ENCODE data around the gene CACNB2.

CACNB2 gene

DNA sequence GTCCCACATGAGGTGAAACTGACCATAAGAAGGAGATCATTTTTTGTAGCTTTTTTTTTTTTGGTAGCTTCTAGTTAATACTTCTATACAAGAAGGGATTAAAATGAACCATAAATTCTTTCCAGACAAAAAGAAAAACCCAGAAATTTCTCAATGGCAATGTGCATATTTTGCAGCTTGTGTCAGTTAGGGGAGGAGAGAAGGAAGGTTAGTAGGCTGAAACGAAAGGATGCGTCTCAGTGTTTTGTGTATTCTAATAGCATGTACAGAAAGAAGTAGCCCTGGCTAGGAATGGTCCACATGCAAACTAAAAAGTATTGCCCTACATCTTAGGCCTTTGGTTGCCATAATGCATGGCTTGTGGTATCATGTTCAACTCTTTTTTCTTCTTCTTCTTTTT is 90.6 kb downstream of the CACNB2 start:
- DNase-seq (ENCODE audit: low read depth in 2 of 2), result no peak

DNA sequence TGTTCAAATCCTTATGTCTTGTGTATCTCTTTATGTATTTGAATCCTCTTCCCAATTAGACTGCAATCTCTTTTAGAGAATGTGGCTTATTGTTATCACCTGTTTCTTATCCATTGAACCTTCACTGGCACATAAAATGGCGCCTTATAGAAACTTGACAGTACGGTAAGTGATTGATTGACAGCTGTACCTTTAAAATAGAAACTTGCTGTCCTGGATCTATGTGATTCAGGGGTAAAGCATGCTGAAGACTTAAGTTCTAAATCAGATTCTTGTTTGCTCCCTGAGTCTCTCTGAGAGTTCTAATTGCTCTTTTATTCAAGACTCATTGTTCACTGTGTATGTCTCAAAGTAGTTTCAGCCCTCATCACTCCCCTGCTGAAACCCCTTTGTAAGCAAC is 91.3 kb downstream of the CACNB2 start:
- no peak for DNase-seq (ENCODE audit: low read depth in 2 of 2)

DNA sequence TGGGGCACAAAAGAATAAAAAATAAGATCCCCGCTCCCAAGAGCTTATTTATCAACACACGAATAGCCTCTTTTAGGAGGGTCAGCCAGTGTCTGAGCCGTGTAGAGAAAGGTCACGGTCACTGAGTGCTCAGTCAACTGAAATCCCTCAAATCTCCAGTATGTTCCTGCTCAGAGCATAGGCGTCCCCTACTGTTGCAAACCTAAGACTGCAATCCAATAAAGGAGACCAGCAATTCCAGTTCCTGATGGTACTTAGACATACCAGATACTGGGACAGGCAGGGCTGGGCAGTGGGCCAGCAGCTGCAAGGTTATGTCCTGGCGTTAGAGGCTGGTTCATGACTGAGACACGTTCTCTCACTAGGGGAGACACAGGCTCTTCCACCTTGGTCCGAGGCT is 93.6 kb downstream of the CACNB2 start:
- DNase-seq (ENCODE audit: low read depth in 2 of 2), result no peak

DNA sequence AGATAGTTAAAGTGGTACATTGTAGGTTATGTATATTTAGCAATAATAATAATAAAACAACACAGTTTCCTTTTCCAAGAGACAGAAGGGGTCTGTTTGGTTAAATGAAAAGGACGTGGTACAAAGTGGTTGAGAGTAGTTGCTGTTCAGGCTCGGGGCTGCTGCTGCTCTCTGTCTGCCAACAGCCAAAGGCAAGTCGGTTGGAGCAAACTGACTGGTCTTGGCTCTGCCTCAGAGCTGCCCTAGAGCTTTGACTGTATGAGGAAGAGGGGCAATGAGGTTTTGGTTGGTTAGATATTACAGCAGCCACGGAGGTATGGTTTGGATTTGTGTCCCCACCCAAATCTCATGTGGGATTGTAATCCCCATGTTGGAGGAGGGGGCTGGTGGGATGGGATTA is 95.3 kb downstream of the CACNB2 start:
- DNase-seq (ENCODE audit: low read depth in 2 of 2), result no peak

- no peak for DNase-seq (ENCODE audit: low read depth in 2 of 2)
Measured at GRCh38 chr10:18236756-18237155, 96.5 kb downstream of the CACNB2 start.

DNA sequence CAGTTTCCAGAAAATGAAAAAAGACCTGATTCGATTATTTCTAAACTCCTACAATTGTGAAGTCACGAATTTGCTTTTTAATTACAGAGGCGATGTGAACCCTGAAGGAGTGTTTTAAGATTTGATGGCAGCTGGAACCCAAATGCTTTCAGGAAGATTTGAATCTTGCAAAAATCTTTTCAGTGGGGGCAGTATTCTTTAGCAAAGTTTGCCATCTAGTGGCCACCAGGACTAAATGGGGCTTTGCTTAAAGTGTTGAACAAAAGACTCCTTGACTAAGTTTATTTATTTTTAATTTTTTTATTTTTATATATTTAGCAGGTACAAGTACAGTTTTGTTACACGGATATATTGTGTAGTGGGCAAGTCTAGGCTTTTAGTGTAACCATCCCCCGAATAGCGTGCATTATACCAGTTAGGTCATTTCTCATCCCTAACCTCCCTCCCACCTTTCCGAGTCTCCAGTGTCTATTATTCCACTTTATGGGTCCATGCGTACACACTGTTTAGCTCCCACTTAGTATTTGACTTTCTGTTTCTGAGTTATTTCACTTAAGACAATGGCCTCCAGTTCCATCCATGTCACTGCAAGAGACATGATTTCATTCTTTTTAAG is 98.8 kb downstream of the CACNB2 start:
- no peak for DNase-seq (ENCODE audit: low read depth in 2 of 2)

- no peak for DNase-seq (ENCODE audit: low read depth in 2 of 2)
Measured at GRCh38 chr10:18240185-18240882, 100.1 kb downstream of the CACNB2 start.

DNA sequence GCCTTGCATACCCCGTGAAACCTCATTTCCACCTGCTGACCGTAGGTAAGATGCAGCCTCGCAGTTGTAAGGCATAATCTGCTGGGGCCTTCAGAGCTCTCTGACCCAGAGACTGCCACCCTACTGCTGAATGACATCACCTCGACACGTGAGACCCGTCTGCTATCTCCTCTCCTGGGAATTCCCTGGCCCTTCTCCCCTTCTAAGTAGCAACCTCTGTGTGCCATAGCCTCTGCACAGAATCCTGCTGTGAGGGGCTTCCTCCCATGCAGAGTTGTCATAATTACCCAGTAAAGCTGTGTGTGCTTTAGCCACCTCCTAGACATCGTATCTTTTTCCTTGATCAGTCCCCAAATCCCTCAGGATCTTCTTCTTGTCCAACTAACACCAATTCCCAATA is 106.7 kb downstream of the CACNB2 start:
- DNase-seq (ENCODE audit: low read depth in 2 of 2), result no peak

DNA sequence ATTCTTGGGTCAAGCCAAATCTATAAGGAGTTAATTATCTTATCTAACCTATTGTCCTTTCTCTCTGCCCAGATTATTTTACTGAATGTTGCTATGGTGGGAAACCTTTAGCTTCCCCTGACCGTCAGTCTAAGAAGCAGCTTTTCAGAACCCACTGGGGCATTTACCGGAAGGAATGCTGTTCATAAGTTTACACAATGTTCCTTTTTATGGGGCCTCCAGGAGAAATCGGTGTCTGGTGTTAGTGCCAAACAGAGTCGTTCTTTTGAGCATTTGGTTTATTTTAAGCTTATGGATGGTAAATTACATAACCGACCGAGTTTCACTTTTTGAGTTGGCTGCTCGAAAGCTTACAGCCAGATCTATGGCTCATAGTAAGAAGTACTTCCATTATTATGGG is 111.9 kb downstream of the CACNB2 start:
- no peak for DNase-seq (ENCODE audit: low read depth in 2 of 2)

GRCh38 chr10:18254086-18254485 is 113.9 kb downstream of the CACNB2 start:
- no peak for DNase-seq (ENCODE audit: low read depth in 2 of 2)

DNA sequence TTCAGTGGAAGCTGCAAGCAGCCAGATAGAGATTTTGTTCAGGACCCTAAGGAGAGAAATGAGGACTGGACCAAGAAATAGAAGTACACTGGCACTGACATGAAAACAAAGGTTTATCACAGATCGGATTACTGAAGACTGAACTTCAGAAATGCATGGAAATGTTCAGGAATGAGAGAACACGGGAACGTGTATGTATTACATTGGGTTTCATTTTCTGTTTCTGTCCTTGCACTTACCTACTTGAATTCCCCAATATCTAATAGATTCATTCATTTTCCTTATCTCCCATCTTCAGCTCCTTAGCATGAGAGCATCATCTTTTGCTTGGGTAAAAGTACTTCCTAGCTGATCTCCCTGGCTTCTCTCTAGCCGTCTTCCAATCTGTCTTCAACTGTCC is 114.5 kb downstream of the CACNB2 start:
- DNase-seq (ENCODE audit: low read depth in 2 of 2), result no peak

GRCh38 chr10:18260310-18260922 is 120.2 kb downstream of the CACNB2 start:
- DNase-seq (ENCODE audit: low read depth in 2 of 2), result no peak

DNA sequence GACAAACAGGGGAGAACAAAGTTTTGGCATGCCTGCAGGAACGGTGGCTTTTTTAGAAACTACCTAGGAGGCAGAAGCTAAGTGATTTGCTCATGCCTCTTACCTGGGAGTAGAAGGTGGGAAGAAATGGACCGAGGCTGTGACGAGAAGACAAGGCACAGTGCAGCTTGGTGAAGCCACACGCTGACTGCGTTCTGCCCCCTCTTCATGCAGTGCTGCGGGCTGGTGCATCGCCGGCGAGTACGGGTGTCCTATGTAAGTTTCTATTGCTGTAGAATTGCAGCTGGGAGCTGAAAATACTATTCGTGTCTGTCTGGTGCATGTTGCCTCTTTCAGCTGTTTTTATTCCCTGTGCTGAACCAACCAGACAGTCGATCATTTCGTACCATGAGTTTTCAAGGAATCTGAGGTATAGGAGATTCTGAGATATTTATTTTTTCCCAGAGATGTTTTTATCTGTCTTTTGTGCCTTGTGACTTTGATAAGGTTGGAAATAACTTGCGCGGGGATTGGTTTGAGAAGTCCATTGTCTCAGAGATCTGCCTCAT is 120.9 kb downstream of the CACNB2 start:
- DNase-seq (ENCODE audit: low read depth in 2 of 2), result no peak

- DNase-seq (ENCODE audit: low read depth in 2 of 2), result no peak
Measured at GRCh38 chr10:18261768-18262231, 121.6 kb downstream of the CACNB2 start.

GRCh38 chr10:18264466-18265050 is 124.3 kb downstream of the CACNB2 start:
- no peak for DNase-seq (ENCODE audit: low read depth in 2 of 2)

DNA sequence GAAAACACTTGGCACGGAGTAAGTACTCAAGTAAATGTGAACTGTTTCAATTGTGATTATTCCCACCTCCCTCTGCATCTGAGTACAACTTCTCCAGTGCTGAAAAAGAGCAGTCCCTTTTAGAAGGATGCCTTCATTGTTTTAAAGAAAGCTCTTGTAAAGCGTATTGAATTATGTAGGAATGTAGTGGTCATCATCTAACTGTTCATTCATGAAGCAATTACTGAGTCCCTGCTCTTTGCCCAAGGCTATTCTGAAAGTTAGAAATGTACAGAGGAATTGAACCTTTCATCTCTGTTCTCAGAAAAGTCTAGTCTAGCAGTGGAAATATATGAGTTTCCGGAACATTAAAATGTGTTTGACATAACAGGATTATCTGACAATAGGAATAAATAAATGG is 127.8 kb downstream of the CACNB2 start:
- DNase-seq (ENCODE audit: low read depth in 2 of 2), result no peak

DNA sequence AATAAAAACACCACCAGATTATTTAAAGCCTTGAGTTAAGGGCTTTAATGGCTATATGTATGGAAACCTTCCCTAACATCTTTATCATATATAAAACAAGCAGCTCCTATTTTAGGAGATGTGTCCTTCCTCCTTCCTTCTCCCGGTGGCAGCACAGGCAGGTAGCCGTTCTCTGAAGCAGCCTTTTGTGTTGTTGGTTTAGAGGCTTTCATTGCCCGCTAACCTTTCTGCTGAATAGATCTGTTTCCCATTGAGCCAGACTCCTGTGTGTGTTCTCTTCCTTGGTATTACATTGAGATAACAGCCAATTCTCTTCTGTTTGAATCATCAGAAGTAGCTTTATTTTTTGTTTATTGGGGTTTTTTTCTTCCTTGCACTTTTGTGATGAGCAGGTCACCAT is 131.3 kb downstream of the CACNB2 start:
- no peak for DNase-seq (ENCODE audit: low read depth in 2 of 2)

- DNase-seq (ENCODE audit: low read depth in 2 of 2), result no peak
Measured at GRCh38 chr10:18273039-18273438, 132.8 kb downstream of the CACNB2 start.

DNA sequence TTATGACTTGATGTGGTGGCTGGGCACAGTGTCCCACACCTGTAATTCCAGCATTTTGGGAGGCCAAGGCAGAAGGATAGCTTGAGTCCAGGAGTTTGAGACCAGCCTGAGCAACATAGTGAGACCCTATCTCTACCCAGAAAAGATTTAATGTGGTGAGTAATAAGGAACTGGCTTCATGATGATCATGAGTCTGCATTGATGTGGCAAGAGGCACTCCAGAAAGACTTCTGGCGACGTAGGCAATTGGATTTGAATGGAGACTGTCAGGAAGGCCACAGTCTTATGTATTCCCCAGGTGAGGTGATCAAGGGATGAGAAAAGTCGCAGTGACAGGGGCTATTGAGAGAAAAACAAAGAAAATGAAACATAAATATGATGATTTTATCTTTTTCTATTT is 138.0 kb downstream of the CACNB2 start:
- DNase-seq (ENCODE audit: low read depth in 2 of 2), result no peak

DNA sequence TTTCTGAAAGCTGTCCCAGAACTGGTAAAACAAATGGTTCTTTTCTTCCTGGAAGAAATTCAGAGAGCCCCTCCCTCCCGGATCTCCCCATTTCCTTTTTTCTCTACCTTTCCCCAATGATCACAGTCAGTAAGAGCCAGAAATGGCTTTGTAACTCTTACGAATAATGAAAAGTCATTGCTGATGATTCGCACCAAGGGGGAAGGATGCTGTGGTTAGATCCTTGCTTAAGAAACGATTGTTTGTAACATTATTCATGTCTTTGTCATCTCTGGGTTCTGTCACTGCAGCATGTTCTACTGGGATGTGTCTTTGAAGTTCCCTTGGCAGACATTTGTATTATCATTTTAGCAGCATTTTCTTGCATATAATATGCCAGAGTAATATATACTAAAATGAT is 138.9 kb downstream of the CACNB2 start:
- DNase-seq (ENCODE audit: low read depth in 2 of 2), result no peak

- no peak for DNase-seq (ENCODE audit: low read depth in 2 of 2)
Measured at GRCh38 chr10:18282094-18282493, 141.9 kb downstream of the CACNB2 start.

DNA sequence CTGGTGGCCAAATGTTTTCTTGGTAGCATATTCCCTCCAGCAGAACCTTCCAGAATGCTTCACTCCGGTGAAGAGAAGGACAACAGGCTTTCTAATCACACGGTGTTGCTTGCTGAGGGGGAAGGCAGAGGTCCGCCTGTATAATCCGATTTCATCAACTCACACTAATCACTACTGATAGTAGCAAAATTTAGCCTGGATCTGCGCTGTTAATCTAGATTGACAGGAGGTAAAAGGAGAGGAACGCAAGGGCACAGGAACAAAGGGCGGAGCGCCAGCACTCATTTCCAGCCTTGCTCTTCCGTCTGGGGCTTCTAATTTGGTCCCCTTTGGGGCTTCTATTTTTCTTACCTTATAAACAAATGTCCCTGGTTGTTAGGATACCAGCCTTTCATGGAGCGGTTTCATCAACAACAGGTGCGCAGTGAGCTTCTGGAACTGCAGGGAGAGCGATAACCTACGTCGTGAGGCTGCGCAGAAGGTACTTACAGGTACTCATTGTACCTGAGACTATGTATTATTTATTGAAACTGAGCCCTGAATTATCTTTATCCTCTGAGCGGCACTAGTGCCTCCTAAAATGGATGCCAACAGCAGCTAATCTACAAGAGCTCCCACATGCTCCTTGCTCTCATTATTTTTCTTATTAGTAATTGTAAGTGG is 150.6 kb downstream of the CACNB2 start:
- no peak for DNase-seq (ENCODE audit: low read depth in 2 of 2)
